Measurements from ENCODE around the gene CNNM4.

DNA sequence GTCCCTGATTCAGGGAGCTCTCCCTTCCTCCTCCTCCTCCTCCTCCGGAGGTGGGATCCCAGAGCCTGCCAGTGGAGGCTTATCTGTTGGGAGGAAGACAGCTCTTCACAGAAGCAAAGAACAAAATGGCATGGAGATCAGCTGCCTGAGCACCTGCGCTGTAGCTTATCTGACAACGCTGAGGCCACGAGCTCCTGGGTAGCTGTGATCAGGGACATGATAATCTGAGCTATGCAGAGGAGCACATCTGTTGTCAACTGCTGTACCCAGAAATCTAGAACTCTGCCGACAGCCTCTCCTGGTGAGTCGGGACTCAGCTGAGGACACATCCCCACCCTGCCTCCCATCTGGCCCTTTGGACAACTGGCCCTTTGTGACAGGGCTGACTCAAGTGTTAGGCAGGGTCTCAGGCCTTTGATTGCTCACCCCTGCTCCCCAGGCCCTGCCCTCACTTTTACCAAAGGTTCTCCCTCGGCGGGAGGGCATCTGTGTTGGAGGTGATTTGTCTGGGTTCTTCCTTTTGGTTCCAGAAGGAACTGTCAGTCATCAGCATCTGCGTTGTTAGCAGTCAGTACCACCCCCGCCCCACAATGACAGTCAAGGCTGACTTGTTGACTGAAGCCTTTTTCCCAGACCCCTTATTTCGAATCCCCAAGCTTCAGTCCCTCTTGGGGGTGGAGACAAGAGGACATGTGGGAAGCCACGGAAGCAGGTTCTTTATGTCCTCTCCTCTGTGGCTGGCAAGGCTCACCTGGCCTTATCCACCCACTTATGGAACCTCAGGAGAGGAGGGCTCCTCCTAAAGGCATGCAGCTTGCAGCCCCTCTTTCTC is 49.5 kb downstream of the CNNM4 start:
- TF ChIP-seq, protein P1, sequence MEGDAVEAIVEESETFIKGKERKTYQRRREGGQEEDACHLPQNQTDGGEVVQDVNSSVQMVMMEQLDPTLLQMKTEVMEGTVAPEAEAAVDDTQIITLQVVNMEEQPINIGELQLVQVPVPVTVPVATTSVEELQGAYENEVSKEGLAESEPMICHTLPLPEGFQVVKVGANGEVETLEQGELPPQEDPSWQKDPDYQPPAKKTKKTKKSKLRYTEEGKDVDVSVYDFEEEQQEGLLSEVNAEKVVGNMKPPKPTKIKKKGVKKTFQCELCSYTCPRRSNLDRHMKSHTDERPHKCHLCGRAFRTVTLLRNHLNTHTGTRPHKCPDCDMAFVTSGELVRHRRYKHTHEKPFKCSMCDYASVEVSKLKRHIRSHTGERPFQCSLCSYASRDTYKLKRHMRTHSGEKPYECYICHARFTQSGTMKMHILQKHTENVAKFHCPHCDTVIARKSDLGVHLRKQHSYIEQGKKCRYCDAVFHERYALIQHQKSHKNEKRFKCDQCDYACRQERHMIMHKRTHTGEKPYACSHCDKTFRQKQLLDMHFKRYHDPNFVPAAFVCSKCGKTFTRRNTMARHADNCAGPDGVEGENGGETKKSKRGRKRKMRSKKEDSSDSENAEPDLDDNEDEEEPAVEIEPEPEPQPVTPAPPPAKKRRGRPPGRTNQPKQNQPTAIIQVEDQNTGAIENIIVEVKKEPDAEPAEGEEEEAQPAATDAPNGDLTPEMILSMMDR (IDR thresholded peaks at IDR 0.05; ENCODE audit: low read depth, low read length), result no peak
- no peak for TF ChIP-seq EZH2phosphoT487 (IDR thresholded peaks at IDR 0.05; ENCODE audit: low read depth)

All from OCI-LY3 (cell line).